WTC11 (cell line): ENCODE results near the gene TOMM6. TPM values are rescaled to one million over a fixed set of nuclear protein-coding genes. Genes with fewer than 3 reads are reported as not detected.
A peak's percentile ranks its signal among the peaks of the same experiment; 100 is the strongest.

Experiments
- ATAC-seq: fragments of 200-7000 bp; cut with Tn5 transposase; 2 replicates; pipeline ENCODE4 v1.10.0; 2021; ENCODE audit warnings: mild to moderate bottlenecking, moderate library complexity
- CTCF ChIA-PET: fragments of 300-600 bp; sonication (Branson Sonifier 250); formaldehyde crosslinking; loops from one replicate; lab custom pipeline; 2021; ENCODE audit warnings: antibody characterized with exemption; lab: Charles Lee
- POLR2A ChIA-PET: fragments of 350-600 bp; sonication (Branson Sonifier 250); formaldehyde crosslinking; loops from one replicate; lab custom pipeline; 2021; ENCODE audit warnings: antibody characterized with exemption; lab: Charles Lee
- DNase-seq: peaks from one replicate; pipeline ENCODE4 v3.0.0; 2021; ENCODE audit warnings: low spot score
- H3K27ac Mint-ChIP-seq: 2 replicates; pipeline ENCODE4 v1.8.0; 2021; ENCODE audit warnings: mixed read lengths
- H3K27me3 Mint-ChIP-seq: 2 replicates; pipeline ENCODE4 v1.8.0; 2021; ENCODE audit warnings: low read depth, mild to moderate bottlenecking, moderate library complexity, mixed read lengths
- H3K36me3 Mint-ChIP-seq: 2 replicates; pipeline ENCODE4 v1.8.0; 2021; ENCODE audit warnings: mixed read lengths
- H3K4me1 Mint-ChIP-seq: 2 replicates; pipeline ENCODE4 v1.8.0; 2022; ENCODE audit warnings: mixed read lengths
- H3K4me3 Mint-ChIP-seq: 2 replicates; pipeline ENCODE4 v1.8.0; 2021; ENCODE audit warnings: mild to moderate bottlenecking, moderate library complexity, mixed read lengths
- H3K9me3 Mint-ChIP-seq: 2 replicates; pipeline ENCODE4 v1.8.0; 2021; ENCODE audit warnings: mixed read lengths
- CDX4 ChIP-seq: fragments of 250-450 bp; sonication (Bioruptor Pico); IDR thresholded peaks from 2 replicates; pipeline ENCODE4 v1.9.0; 2021; ENCODE audit warnings: moderate library complexity, mild to moderate bottlenecking, inconsistent platforms, borderline replicate concordance
- HMGA2 ChIP-seq: fragments of 250-450 bp; sonication (Bioruptor Pico); IDR thresholded peaks from 2 replicates; pipeline ENCODE4 v1.4.0; 2021; ENCODE audit warnings: mild to moderate bottlenecking, moderate library complexity
- IRF1 ChIP-seq: sonication (generic); formaldehyde crosslinking; IDR thresholded peaks from 2 replicates; pipeline ENCODE4 v1.8.0; 2023; ENCODE audit warnings: missing genetic modification reagents
- IRF2 ChIP-seq: sonication (generic); formaldehyde crosslinking; IDR thresholded peaks from 2 replicates; pipeline ENCODE4 v1.8.0; 2022; ENCODE audit warnings: low read depth, missing genetic modification reagents, borderline replicate concordance
- JAZF1 ChIP-seq: fragments of 250-450 bp; sonication (Bioruptor Pico); IDR thresholded peaks from 2 replicates; pipeline ENCODE4 v1.9.0; 2021; ENCODE audit warnings: moderate library complexity, mild to moderate bottlenecking, inconsistent platforms
- MAX ChIP-seq: sonication (generic); formaldehyde crosslinking; IDR thresholded peaks from 2 replicates; pipeline ENCODE4 v1.8.0; 2022; ENCODE audit warnings: mild to moderate bottlenecking, missing genetic modification reagents
- MLX ChIP-seq: sonication (generic); formaldehyde crosslinking; IDR thresholded peaks from 2 replicates; pipeline ENCODE4 v1.8.1; 2023; ENCODE audit warnings: mild to moderate bottlenecking, missing genetic modification reagents, moderate library complexity
- MYBL2 ChIP-seq: sonication (generic); formaldehyde crosslinking; IDR thresholded peaks from 2 replicates; pipeline ENCODE4 v1.8.1; 2023; ENCODE audit warnings: mild to moderate bottlenecking, moderate library complexity, missing genetic modification reagents
- NFYB ChIP-seq: sonication (generic); formaldehyde crosslinking; conservative IDR thresholded peaks from 2 replicates; pipeline ENCODE4 v1.8.0; 2022; ENCODE audit warnings: low read depth, missing genetic modification reagents
- NR3C1 ChIP-seq: sonication (generic); formaldehyde crosslinking; conservative IDR thresholded peaks from 2 replicates; pipeline ENCODE4 v1.8.1; 2023; ENCODE audit warnings: low read depth, mild to moderate bottlenecking, missing genetic modification reagents
- OVOL2 ChIP-seq: fragments of 250-450 bp; sonication (Bioruptor Pico); IDR thresholded peaks from 2 replicates; pipeline ENCODE4 v1.9.0; 2021; ENCODE audit warnings: mild to moderate bottlenecking, borderline replicate concordance
- TEAD4 ChIP-seq: sonication (generic); formaldehyde crosslinking; IDR thresholded peaks from 2 replicates; pipeline ENCODE4 v1.8.0; 2022; ENCODE audit warnings: mild to moderate bottlenecking, missing genetic modification reagents
- ZBTB43 ChIP-seq: sonication (generic); formaldehyde crosslinking; IDR thresholded peaks from 2 replicates; pipeline ENCODE4 v1.8.1; 2023; ENCODE audit warnings: mild to moderate bottlenecking, missing genetic modification reagents
- ZMAT4 ChIP-seq: fragments of 250-450 bp; sonication (Bioruptor Pico); IDR thresholded peaks from 2 replicates; pipeline ENCODE4 v1.9.0; 2021; ENCODE audit warnings: mild to moderate bottlenecking
- ZNF263 ChIP-seq: sonication (generic); formaldehyde crosslinking; IDR thresholded peaks from 2 replicates; pipeline ENCODE4 v1.8.1; 2022; ENCODE audit warnings: low read depth, mild to moderate bottlenecking, moderate library complexity, missing genetic modification reagents
- ZNF317 ChIP-seq: sonication (generic); formaldehyde crosslinking; IDR thresholded peaks from 2 replicates; pipeline ENCODE4 v1.8.1; 2023; ENCODE audit warnings: low read depth, mild to moderate bottlenecking, moderate library complexity, missing genetic modification reagents, borderline replicate concordance
- ZNF425 ChIP-seq: fragments of 250-450 bp; sonication (Bioruptor Pico); conservative IDR thresholded peaks from 2 replicates; pipeline ENCODE4 v1.9.0; 2021; ENCODE audit warnings: mild to moderate bottlenecking
- ZNF512 ChIP-seq: sonication (generic); formaldehyde crosslinking; IDR thresholded peaks from 2 replicates; pipeline ENCODE4 v1.8.1; 2022; ENCODE audit warnings: missing genetic modification reagents, borderline replicate concordance
- total RNA-seq: library from RNA; stranded (reverse); gene quantifications from 3 replicates; pipeline ENCODE4 v1.2.3, GENCODE V29; 2021

TOMM6 gene
- total RNA-seq, 1 experiment from 2014 or later, result 233 TPM

- TF ChIP-seq MAX (CRISPR knock-in tag) (no peak), JAZF1 (CRISPR knock-in tag) (no peak), ZNF317 (no peak), ZMAT4 (CRISPR knock-in tag) (no peak), MYBL2 (no peak)
- no peaks in the 10 kb centered on the region for H3K36me3 Mint-ChIP-seq
- H3K9me3 Mint-ChIP-seq, result no peaks in the 10 kb centered on the region
- ChIA-PET CTCF (interaction anchor here (1.1 kb wide), 1 partner anchor 9 kb away, joined by 3 read pairs; no protein-coding TSS in a partner anchor), POLR2A (no interaction called here)
- no peaks in the 10 kb centered on the region for H3K4me1 Mint-ChIP-seq
- peak overlapping the region; percentile 82; the same call in 1 of the 2 replicates for H3K27ac Mint-ChIP-seq
- H3K27me3 Mint-ChIP-seq, result no peaks in the 10 kb centered on the region; the same call in 1 of the 2 replicates
- H3K4me3 Mint-ChIP-seq, result no peak overlapping the region
- ATAC-seq (no peak), DNase-seq (no peak)
Measured at GRCh38 chr6:41743406-41744235, 43.9 kb upstream of the TOMM6 start.

- ATAC-seq, result no peak
- H3K4me1 Mint-ChIP-seq, result no peaks in the 10 kb centered on the region
- H3K9me3 Mint-ChIP-seq, result no peaks in the 10 kb centered on the region
- no peak for TF ChIP-seq ZBTB43 (CRISPR knock-in tag)
- DNase-seq, result no peak
- ChIA-PET CTCF (interaction anchor here (0.6 to 1.9 kb wide), 2 partner anchors 39 to 439 kb away, joined by 5 read pairs; no protein-coding TSS in a partner anchor), POLR2A (no interaction called here)
- H3K27me3 Mint-ChIP-seq, result no peaks in the 10 kb centered on the region; the same call in 1 of the 2 replicates
- H3K4me3 Mint-ChIP-seq, result no peak overlapping the region
- no peak overlapping the region for H3K27ac Mint-ChIP-seq
- no peaks in the 10 kb centered on the region for H3K36me3 Mint-ChIP-seq
Measured at GRCh38 chr6:41744236-41744787, 43.2 kb upstream of the TOMM6 start.

GRCh38 chr6:41746107-41746506 is 41.4 kb upstream of the TOMM6 start:
- POLR2A ChIA-PET, result no interaction called here
- Mint-ChIP-seq H3K36me3 (no peaks in the 10 kb centered on the region), H3K27me3 (no peaks in the 10 kb centered on the region; the same call in 1 of the 2 replicates), H3K4me1 (no peaks in the 10 kb centered on the region), H3K9me3 (no peaks in the 10 kb centered on the region), H3K27ac (no peak overlapping the region), H3K4me3 (no peak overlapping the region)
- CTCF ChIA-PET, result interaction anchor here (1.0 to 1.9 kb wide), 3 partner anchors 12 to 41 kb away, joined by 3 to 5 read pairs (median 5); no protein-coding TSS in a partner anchor
- ATAC-seq (no peak), DNase-seq (no peak)
- TF ChIP-seq ZNF425 (no peak), ZNF512 (no peak), OVOL2 (CRISPR knock-in tag) (no peak), ZNF263 (no peak), IRF1 (CRISPR knock-in tag) (no peak), NFYB (CRISPR knock-in tag) (no peak), NR3C1 (CRISPR knock-in tag) (no peak), CDX4 (CRISPR knock-in tag) (no peak), TEAD4 (CRISPR knock-in tag) (no peak), IRF2 (CRISPR knock-in tag) (no peak), MLX (no peak), HMGA2 (CRISPR knock-in tag) (no peak)
